HG03175 (cell line): ENCODE data around the gene TBC1D3B.
A peak's percentile ranks its signal among the peaks of the same experiment; 100 is the strongest.
"Not testable (repeated sequence)": the region's sequence is repeated elsewhere in the genome, so short reads cannot be mapped to it uniquely, and the experiment has no call there.

Experiments
- ATAC-seq: cut with Tn5 transposase; IDR thresholded peaks from one replicate; pipeline ENCODE4 v1.9.1; 2021; ENCODE audit warnings: mild to moderate bottlenecking, moderate library complexity; ENCODE audit not compliant: unreplicated experiment

The TBC1D3B gene

GRCh38 chr17:36131931-36132330 is 44.5 kb downstream of the TBC1D3B start:
- no peak for ATAC-seq

DNA sequence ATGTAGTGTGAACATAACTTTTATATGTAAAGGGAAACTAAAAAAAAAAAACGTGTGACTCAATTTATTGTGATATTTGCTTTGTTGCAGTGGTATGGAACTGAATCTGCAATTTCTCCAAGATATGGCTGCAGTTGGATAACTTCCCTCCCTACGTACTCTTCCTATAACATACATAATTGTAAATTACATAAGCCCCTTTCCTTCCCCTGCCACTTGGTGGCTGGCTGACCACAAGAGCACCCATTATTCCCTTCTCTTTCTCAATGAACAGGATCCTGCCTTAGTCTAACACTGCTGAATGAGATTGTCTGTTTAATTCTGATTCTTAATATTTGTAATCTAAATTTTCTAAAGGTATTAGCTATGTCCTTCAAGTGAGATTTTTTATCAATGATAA is 45.0 kb downstream of the TBC1D3B start:
- ATAC-seq: no peak

GRCh38 chr17:36130346-36130745 is 46.1 kb downstream of the TBC1D3B start:
- no peak for ATAC-seq

DNA sequence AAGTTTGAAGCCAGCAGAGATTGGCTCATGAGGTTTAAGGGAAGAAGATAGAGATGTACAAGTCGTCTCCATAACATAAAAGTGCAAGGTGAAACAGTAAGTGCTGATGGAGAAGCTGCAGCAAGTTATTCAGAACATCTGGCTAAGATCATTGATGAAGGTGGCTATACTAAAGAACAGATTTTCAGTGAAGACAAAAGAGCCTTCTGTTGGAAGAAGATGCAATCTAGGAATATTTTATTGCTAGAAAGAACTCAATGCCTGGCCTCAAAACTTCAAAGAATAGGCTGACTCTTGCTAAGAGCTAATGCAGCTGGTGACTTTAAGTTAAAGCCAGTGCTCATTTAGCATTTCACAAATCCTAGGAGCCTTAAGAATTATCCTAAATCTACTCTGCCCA is 46.8 kb downstream of the TBC1D3B start:
- no peak for ATAC-seq

DNA sequence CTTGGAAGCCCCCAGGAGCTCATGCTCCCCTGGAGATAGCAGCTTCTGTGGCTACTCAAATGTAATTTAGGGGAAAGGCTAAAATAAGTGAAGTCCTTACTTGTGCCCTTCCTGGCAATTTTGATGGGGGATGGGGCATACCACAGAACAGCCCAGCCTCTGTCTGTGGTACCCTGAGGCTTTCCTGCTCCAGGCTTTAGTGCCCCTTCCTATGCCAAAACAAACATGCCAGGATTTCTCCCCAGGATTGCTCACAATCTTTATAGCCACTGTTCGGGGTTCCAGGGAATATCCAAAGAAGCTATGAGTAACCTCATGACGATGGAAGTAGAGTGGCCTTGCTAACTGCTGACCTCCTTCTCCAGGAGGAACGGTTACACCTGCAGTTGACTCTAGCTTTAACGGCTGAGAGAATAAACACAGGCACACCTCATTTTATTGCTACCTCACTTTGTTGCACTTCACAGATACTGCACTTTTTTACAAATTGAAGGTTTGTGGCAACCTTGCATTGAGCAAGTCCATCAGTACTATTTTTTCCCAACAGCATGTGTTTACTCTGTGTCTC is 47.9 kb downstream of the TBC1D3B start:
- no peak for ATAC-seq

- no peak for ATAC-seq
Measured at GRCh38 chr17:36127911-36128310, 48.5 kb downstream of the TBC1D3B start.

DNA sequence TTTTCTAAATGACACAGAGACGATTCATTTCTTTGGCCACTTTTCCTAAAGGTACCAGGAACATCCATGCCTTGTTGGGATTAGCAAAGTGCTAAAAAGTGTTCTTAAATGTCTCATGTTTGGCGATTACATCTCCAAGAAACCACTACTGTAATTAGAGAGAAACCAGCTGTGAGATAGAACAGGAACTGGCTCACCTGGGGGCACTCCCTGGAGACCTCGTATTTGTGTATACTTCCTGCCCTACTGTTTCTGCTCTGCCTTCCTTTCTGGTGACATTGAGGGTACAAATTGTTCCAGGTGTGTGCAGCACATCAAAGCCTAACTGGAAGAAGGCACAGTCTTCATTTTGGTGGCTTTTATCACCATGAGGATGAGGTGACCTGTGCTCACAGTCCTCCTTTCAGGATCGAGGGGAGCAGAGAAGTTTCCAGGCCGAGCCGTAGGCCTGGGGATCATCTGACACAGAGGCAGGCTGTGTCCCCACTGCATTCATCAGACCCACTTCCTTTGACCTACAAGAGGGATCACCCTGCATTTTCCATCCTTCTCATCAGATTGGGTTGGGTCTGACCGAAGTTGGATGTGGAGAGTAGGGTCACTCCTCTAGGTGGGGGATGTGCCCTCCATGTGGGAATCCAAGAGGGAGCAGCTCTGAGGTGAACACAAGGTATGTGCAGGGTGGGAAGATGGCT is 49.1 kb downstream of the TBC1D3B start:
- ATAC-seq: peak; percentile 53

DNA sequence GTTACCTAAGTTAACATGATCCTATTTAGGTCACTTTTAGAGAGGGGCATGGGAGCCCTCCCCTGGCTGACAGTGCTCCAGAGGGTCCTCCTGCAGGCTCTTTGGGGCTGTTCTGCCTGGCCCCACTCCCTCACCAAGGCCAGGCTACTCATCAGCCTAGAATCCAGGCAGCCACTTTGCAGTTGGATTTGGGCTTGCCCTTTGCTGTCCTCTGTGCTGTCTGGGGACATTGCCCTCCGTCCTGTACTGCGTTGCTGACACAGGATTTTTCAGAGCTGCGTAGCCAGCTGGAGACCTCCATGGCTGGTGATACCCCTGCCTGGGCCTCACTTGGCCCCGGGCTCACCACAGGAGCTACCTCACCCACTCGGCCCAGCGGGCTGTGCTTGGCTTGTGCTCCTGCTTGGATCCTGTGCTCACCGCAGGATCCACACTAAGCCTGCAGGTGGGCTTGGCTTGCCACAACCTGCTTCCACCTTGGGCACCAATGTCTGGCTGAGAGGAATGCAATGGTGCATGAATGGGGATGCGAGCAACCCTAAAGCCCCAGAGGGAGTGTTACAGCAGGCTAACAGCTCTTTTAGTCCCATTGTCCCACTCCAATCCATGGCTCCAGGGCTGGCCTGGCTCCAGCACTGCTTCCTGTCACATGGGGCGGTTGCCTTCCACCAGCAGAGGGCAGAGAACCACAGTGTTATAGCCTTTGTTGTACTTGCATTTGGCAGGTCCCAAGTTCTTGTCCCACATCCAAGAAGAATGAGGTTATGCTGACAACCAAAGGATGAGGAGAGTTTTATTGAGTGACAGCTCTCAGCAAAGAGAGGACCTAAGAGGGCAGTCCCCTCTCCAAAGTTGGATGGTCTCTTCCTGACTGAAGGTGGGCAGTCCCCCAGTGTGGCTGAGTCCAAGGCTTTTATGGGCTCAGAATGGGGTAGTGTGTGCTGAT is 51.3 kb downstream of the TBC1D3B start:
- no peak for ATAC-seq

DNA sequence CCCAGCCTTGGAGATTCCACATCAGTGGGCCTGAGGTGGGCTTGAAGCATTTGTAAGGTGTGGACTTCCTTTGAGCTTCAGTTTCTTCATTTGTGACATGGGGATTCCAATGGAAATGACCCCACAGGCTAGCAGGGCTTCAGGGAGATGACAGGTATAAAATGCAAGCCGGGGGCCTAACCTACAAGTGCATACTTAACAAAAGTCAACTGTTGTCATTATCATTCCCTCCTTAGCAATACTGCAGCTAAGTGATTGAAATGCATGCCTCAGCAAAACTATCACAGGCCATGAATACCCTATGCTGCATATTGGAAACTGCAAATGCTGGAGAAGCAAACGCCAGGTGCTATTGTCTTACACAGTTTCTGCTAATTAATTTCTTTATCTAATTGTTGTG is 53.0 kb downstream of the TBC1D3B start:
- no peak for ATAC-seq

DNA sequence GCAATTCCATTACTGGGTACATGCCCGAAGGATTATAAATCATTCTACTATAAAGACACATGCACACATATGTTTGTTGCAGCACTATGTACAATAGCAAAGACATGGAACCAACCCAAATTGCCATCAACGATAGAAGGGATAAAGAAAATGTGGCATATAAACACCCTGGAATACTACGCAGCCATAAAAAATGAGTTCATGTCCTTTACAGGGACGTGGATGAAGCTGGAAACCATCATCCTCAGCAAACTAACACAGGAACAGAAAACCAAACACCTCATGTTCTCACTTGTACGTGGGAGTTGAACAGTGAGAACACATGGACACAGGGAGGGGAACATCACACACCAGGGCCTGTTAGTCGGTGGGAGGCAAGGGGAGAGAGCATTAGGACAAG is 55.3 kb downstream of the TBC1D3B start:
- ATAC-seq: not testable (repeated sequence)

GRCh38 chr17:36120221-36120620 is 56.2 kb downstream of the TBC1D3B start:
- ATAC-seq: no peak

- no peak for ATAC-seq
Measured at GRCh38 chr17:36118477-36119353, 57.7 kb downstream of the TBC1D3B start.

GRCh38 chr17:36117505-36118382 is 58.7 kb downstream of the TBC1D3B start:
- ATAC-seq: no peak
